Measurements from ENCODE around the gene GBX1. TPM values are rescaled to one million over a fixed set of nuclear protein-coding genes. Genes with fewer than 3 reads are reported as not detected.

Gene GBX1
- total RNA-seq, 1 donor from 2014 or later, result not detected

DNA sequence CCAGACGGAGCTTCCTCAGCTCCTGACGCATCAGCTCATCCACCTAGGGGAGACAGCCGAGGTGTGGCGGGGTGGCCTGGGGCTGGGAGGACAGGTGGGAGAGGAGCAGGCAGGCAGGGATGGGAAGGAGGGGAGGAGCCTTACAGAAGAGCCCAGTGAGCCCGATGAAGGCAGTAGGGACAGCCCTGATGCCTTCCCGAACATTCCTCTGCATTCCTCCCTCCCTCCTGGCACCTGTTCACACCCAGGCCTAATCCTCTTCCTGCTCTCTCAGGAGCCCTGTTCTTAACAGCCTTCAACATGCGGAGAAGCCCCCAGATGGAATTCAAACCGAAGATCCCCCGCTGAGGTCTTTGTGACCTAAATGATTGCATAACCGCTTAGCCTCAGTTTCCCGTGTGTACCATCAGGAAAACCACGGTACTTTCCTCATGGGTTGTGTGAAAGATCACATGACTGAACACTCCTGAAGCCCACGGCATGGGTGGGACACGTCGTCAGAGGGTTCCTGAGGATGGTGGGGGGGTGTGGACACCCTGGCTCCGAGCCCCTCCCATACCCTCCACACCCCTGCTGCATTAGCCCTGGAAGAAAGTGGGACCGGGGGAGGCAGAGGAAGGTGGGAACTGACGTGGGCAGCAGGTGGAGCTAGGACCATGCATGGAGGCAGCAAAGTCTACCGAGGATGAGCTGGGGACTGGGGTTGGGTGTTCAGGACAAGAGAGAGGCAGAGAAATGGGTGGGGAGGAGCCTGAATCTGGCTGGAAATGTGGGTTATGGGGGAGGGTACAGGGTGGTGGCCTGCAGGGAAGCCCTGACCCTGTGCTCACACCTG is 28.3 kb upstream of the GBX1 start:
- H3K4me2 ChIP-seq, result no peak overlapping the region
- no peak overlapping the region for H3K9ac ChIP-seq
- no peak overlapping the region for H3K4me3 Mint-ChIP-seq
- H3F3A ChIP-seq (ENCODE audit: low read depth), result no peaks in the 10 kb centered on the region
- TF ChIP-seq CTCF (IDR thresholded peaks at IDR 0.05), result no peak
- no peak for TF ChIP-seq EZH2phosphoT487 (IDR thresholded peaks at IDR 0.05)
- no peaks in the 10 kb centered on the region for H4K20me1 ChIP-seq (ENCODE audit: low read depth)
- no peaks in the 10 kb centered on the region for H3K36me3 ChIP-seq
- H3K27ac ChIP-seq, result no peak overlapping the region
- no peaks in the 10 kb centered on the region for H3K4me1 Mint-ChIP-seq
- H3K4me3 ChIP-seq, result no peak overlapping the region
- H3K4me1 ChIP-seq, result peaks cover 11% of the 10 kb centered on the region
- H3K79me2 ChIP-seq (ENCODE audit: low read depth), result no peaks in the 10 kb centered on the region
- H2AFZ ChIP-seq (replicated peaks), result no peak overlapping the region
- DNase-seq (ENCODE audit: low spot score), result no peak
- H3K27ac Mint-ChIP-seq, result no peak overlapping the region
- H3K27me3 Mint-ChIP-seq (ENCODE audit: insufficient read depth, low read depth), result peaks cover 10% of the 10 kb centered on the region
- no peaks in the 10 kb centered on the region for H3K9me3 Mint-ChIP-seq
- H3K27me3 ChIP-seq, result peaks cover 12% of the 10 kb centered on the region
- H3K9me3 ChIP-seq (ENCODE audit: low read depth), result no peaks in the 10 kb centered on the region
- H3K36me3 Mint-ChIP-seq, result no peaks in the 10 kb centered on the region

DNA sequence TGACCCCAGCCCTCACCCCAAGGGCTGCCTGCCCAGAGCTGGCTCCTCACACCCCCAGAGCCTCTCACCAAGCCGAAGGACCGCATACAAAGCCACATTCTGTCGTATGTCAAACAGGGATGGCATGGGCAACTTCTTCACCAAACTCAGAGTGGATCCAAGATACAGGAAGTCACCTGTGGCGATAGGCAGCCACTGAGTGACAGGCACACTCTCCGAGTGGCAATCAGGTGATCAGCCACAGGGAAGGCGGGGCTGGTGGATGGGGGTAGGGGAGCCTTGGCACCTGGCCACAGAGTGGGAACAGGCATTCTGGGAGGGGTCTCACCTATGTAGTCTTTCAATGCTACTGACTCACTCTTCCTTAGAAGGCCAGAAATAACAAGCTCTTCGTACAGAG is 26.7 kb upstream of the GBX1 start:
- Histone ChIP-seq H2AFZ (replicated peaks) (no peak overlapping the region), H3K27ac (no peak overlapping the region), H3K79me2 (ENCODE audit: low read depth) (no peaks in the 10 kb centered on the region), H3K4me1 (peaks cover 3% of the 10 kb centered on the region), H3K9ac (no peak overlapping the region), H3K9me3 (ENCODE audit: low read depth) (no peaks in the 10 kb centered on the region), H3K36me3 (no peaks in the 10 kb centered on the region), H4K20me1 (ENCODE audit: low read depth) (no peaks in the 10 kb centered on the region), H3K4me3 (no peak overlapping the region), H3F3A (ENCODE audit: low read depth) (no peaks in the 10 kb centered on the region), H3K27me3 (peaks cover 21% of the 10 kb centered on the region), H3K4me2 (no peak overlapping the region)
- Mint-ChIP-seq H3K36me3 (no peaks in the 10 kb centered on the region), H3K4me1 (no peaks in the 10 kb centered on the region), H3K4me3 (no peak overlapping the region), H3K9me3 (no peaks in the 10 kb centered on the region), H3K27me3 (ENCODE audit: insufficient read depth, low read depth) (peaks cover 10% of the 10 kb centered on the region), H3K27ac (no peak overlapping the region)
- TF ChIP-seq CTCF (IDR thresholded peaks at IDR 0.05), result no peak
- DNase-seq (ENCODE audit: low spot score), result no peak

- no peak overlapping the region for H3K27ac ChIP-seq
- Mint-ChIP-seq H3K4me1 (no peaks in the 10 kb centered on the region), H3K36me3 (no peaks in the 10 kb centered on the region), H3K27ac (no peak overlapping the region), H3K9me3 (no peaks in the 10 kb centered on the region), H3K4me3 (no peak overlapping the region), H3K27me3 (ENCODE audit: insufficient read depth, low read depth) (peaks cover 10% of the 10 kb centered on the region)
- H3K36me3 ChIP-seq, result no peaks in the 10 kb centered on the region
- no peak overlapping the region for H3K9ac ChIP-seq
- no peak for DNase-seq (ENCODE audit: low spot score)
- no peaks in the 10 kb centered on the region for H3F3A ChIP-seq (ENCODE audit: low read depth)
- H3K9me3 ChIP-seq (ENCODE audit: low read depth), result no peaks in the 10 kb centered on the region
- no peak overlapping the region for H3K4me2 ChIP-seq
- no peaks in the 10 kb centered on the region for H3K4me1 ChIP-seq
- TF ChIP-seq CTCF (IDR thresholded peaks at IDR 0.05) (no peak), EZH2 (IDR thresholded peaks at IDR 0.05) (no peak), EZH2phosphoT487 (IDR thresholded peaks at IDR 0.05) (no peak)
- peaks cover 22% of the 10 kb centered on the region for H3K27me3 ChIP-seq
- no peak overlapping the region for H3K4me3 ChIP-seq
- H3K79me2 ChIP-seq (ENCODE audit: low read depth), result no peaks in the 10 kb centered on the region
- no peak overlapping the region for H2AFZ ChIP-seq (replicated peaks)
- no peaks in the 10 kb centered on the region for H4K20me1 ChIP-seq (ENCODE audit: low read depth)
Observed at GRCh38 chr7:151193203-151193978, 25.9 kb upstream of the GBX1 start.

Measured in neural progenitor cell (in vitro differentiated cells).